Measurements from ENCODE around the gene OTOA. TPM values are rescaled to one million over a fixed set of nuclear protein-coding genes. Genes with fewer than 3 reads are reported as not detected.

Gene OTOA
- total and polyA plus RNA-seq, 2 of the 8 experiments (the other 6 are each of a cell fraction or from before 2014, with no cell fraction given) = 0.06 to 0.32 TPM

DNA sequence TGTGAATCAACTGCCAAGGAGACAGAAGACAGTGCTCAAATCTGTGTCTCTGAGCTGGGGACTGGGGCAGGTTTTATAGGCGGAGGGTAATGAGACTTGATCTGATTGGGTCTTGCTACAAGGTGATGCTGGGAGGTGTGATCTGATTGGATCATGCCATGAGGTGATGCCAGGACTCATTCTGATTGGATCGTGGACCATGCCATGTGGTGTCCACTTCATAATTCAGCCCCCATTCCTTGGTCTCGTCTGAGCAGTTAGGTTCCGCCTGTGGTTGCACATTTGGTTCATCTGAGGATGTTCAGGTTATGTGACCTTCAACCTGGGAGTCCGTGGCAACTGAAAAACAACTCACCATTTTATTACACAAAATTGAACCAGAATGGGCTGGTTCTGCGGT, 41.0 kb downstream of the OTOA start:
- H3K36me3 ChIP-seq (ENCODE audit: control insufficient read depth in 2 of 4, insufficient read depth in 4 of 4, low read length in 3 of 4) = no peaks in the 10 kb centered on the region
- no peak overlapping the region for H3K4me3 ChIP-seq (ENCODE audit: extremely low read depth in 1 of 4, insufficient read depth in 2 of 4, low read depth in 3 of 4, low read length in 4 of 4)
- no peak overlapping the region for H2BK15ac ChIP-seq (ENCODE audit: low read length)
- POLR2A ChIA-PET (ENCODE audit: partially characterized antibody) = no interaction called here
- no peak overlapping the region for H2BK5ac ChIP-seq (ENCODE audit: low read depth, low read length)
- CTCF ChIA-PET (ENCODE audit: partially characterized antibody) = interaction anchor here (1.0 to 2.1 kb wide), 2 partner anchors 41 to 47 kb away, joined by 3 to 9 read pairs; partner anchors contain the start of gene OTOA
- DNase-seq (ENCODE audit: low read depth in 1 of 2, low spot score in 2 of 2) (no peak), FAIRE-seq (no peak)
- H2BK12ac ChIP-seq (ENCODE audit: low read depth, low read length) = no peak overlapping the region
- no peak overlapping the region for H2BK120ac ChIP-seq (replicated peaks; ENCODE audit: low read depth, low read length)
- peaks cover 0 to 3% of the 10 kb centered on the region in 2 experiments; a peak in 1 of 4 replicates for H3K9me3 ChIP-seq (ENCODE audit: insufficient read depth in 2 of 2, low read depth in 1 of 2, low read length in 1 of 2)
- no peaks in the 10 kb centered on the region for H3K79me1 ChIP-seq (ENCODE audit: low read depth, low read length)
- no peaks in the 10 kb centered on the region for H3K27me3 ChIP-seq (replicated peaks in 1 of 4; ENCODE audit: control insufficient read depth in 3 of 4, extremely low read depth in 1 of 4, insufficient read depth in 3 of 4, low read length in 3 of 4)
- H3K4me2 ChIP-seq (ENCODE audit: insufficient read depth in 1 of 2, low read depth in 2 of 2, low read length in 2 of 2) = no peak overlapping the region
- H2BK20ac ChIP-seq (ENCODE audit: low read length) = no peak overlapping the region
- no peak overlapping the region for H3K27ac ChIP-seq (ENCODE audit: low read depth, low read length)
- H3K14ac ChIP-seq (ENCODE audit: insufficient read length) = no peak overlapping the region
- H4K91ac ChIP-seq (replicated peaks; ENCODE audit: insufficient read length, low read length) = no peak overlapping the region
- H3K9ac ChIP-seq (replicated peaks in 1 of 4; ENCODE audit: extremely low read depth in 1 of 4, low read depth in 3 of 4, low read length in 3 of 4) = no peak overlapping the region
- no peak overlapping the region for H3K18ac ChIP-seq (ENCODE audit: extremely low read depth, low read length)
- H2AFZ ChIP-seq (ENCODE audit: low read length) = no peak overlapping the region
- H3K23ac ChIP-seq (ENCODE audit: insufficient read length) = no peak overlapping the region
- WGBS, 2 experiments (ENCODE audit: extremely low coverage in 1 of 2, insufficient coverage in 1 of 2, insufficient read length in 1 of 2, insufficient replicate concordance in 2 of 2, low coverage in 1 of 2, low lambda C conversion rate in 2 of 2, missing lambda C conversion rate in 1 of 2) = 87% methylated on average over 6 of the region's 6 CpGs; no CpG with 5 or more reads in 1 of the 2 experiments
- no peaks in the 10 kb centered on the region for H3K23me2 ChIP-seq (ENCODE audit: low read depth, low read length)
- H4K5ac ChIP-seq (ENCODE audit: insufficient read length, low read depth, low read length) = no peak overlapping the region
- no peak overlapping the region for H2AK5ac ChIP-seq (ENCODE audit: low read depth, low read length)
- no peak overlapping the region for H4K8ac ChIP-seq (ENCODE audit: extremely low read depth, insufficient read depth, low read length)
- H3K4ac ChIP-seq (replicated peaks; ENCODE audit: insufficient read length, low read depth, low read length) = no peak overlapping the region
- H4K20me1 ChIP-seq (replicated peaks in 1 of 2; ENCODE audit: control insufficient read depth in 1 of 2, insufficient read depth in 2 of 2, low read length in 2 of 2) = no peaks in the 10 kb centered on the region
- H3K4me1 ChIP-seq (replicated peaks in 1 of 4; ENCODE audit: control insufficient read depth in 3 of 4, insufficient read depth in 4 of 4, low read length in 3 of 4) = peaks cover 0 to 2% (median 1%) of the 10 kb centered on the region in 4 experiments; a peak in 2 of 7 replicates
- no peaks in the 10 kb centered on the region for H3K79me2 ChIP-seq (ENCODE audit: control insufficient read depth in 1 of 2, insufficient read depth in 2 of 2, low read length in 2 of 2)
- no peak overlapping the region for H3K56ac ChIP-seq (replicated peaks; ENCODE audit: insufficient read length, low read depth, low read length)
- no peak for TF ChIP-seq SUZ12 (IDR thresholded peaks at IDR 0.05; ENCODE audit: low read length)
- no peak for TF ChIP-seq RNF2 (IDR thresholded peaks at IDR 0.05; ENCODE audit: borderline replicate concordance, low read depth, low read length, missing control alignments, poor library complexity, severe bottlenecking)
- TF ChIP-seq RAD21 (IDR thresholded peaks at IDR 0.05 in 1 of 2, conservative IDR thresholded peaks at IDR 0.05 in 1 of 2; ENCODE audit: low read depth in 2 of 2, low read length in 2 of 2) = no peak
- TF ChIP-seq HDAC2 (IDR thresholded peaks at IDR 0.05; ENCODE audit: borderline replicate concordance in 1 of 2, low read depth in 2 of 2, low read length in 2 of 2) = no peak
- TF ChIP-seq ASH2L (IDR thresholded peaks at IDR 0.05; ENCODE audit: low read length) = no peak
- TF ChIP-seq EZH2 (IDR thresholded peaks at IDR 0.05; ENCODE audit: low read depth, low read length, severe bottlenecking) = no peak
- TF ChIP-seq HDAC6 (IDR thresholded peaks at IDR 0.05; ENCODE audit: low read depth, low read length) = no peak
- TF ChIP-seq, protein P1, sequence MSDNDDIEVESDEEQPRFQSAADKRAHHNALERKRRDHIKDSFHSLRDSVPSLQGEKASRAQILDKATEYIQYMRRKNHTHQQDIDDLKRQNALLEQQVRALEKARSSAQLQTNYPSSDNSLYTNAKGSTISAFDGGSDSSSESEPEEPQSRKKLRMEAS (IDR thresholded peaks at IDR 0.05) = no peak
- no peak for TF ChIP-seq SRF (IDR thresholded peaks at IDR 0.05; ENCODE audit: low read depth, low read length)
- TF ChIP-seq, protein P2, sequence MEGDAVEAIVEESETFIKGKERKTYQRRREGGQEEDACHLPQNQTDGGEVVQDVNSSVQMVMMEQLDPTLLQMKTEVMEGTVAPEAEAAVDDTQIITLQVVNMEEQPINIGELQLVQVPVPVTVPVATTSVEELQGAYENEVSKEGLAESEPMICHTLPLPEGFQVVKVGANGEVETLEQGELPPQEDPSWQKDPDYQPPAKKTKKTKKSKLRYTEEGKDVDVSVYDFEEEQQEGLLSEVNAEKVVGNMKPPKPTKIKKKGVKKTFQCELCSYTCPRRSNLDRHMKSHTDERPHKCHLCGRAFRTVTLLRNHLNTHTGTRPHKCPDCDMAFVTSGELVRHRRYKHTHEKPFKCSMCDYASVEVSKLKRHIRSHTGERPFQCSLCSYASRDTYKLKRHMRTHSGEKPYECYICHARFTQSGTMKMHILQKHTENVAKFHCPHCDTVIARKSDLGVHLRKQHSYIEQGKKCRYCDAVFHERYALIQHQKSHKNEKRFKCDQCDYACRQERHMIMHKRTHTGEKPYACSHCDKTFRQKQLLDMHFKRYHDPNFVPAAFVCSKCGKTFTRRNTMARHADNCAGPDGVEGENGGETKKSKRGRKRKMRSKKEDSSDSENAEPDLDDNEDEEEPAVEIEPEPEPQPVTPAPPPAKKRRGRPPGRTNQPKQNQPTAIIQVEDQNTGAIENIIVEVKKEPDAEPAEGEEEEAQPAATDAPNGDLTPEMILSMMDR (IDR thresholded peaks at IDR 0.05; ENCODE audit: control extremely low read depth in 1 of 3, insufficient read depth in 1 of 3, low read depth in 1 of 3, low read length in 3 of 3) = no peak

All from H1 (cell line).